ENCODE data around the gene LCP2.

LCP2 gene

GRCh38 chr5:170228762-170229435 is 68.7 kb downstream of the LCP2 start:
- Histone ChIP-seq H2AFZ (ENCODE audit: low read length, unreplicated experiment) (no peak overlapping the region), H3K27me3 (ENCODE audit: insufficient read depth, low read length) (no peaks in the 10 kb centered on the region), H3K36me3 (ENCODE audit: insufficient read depth, low read length) (no peaks in the 10 kb centered on the region), H3K27ac (ENCODE audit: low read depth, low read length) (no peak overlapping the region), H3K4me1 (ENCODE audit: control insufficient read depth, insufficient read depth, low read length, unreplicated experiment) (no peaks in the 10 kb centered on the region), H3K4me3 (ENCODE audit: low read depth, low read length) (no peak overlapping the region), H3K79me2 (ENCODE audit: control insufficient read depth, insufficient read depth, low read length, unreplicated experiment) (no peaks in the 10 kb centered on the region)

- no peaks in the 10 kb centered on the region for H3K36me3 ChIP-seq (ENCODE audit: insufficient read depth, low read length)
- H3K4me3 ChIP-seq (ENCODE audit: low read depth, low read length) = no peak overlapping the region
- H3K27ac ChIP-seq (ENCODE audit: low read depth, low read length) = no peak overlapping the region
- H3K27me3 ChIP-seq (ENCODE audit: insufficient read depth, low read length) = no peaks in the 10 kb centered on the region
- no peaks in the 10 kb centered on the region for H3K79me2 ChIP-seq (ENCODE audit: control insufficient read depth, insufficient read depth, low read length, unreplicated experiment)
- H3K4me1 ChIP-seq (ENCODE audit: control insufficient read depth, insufficient read depth, low read length, unreplicated experiment) = no peaks in the 10 kb centered on the region
- no peak overlapping the region for H2AFZ ChIP-seq (ENCODE audit: low read length, unreplicated experiment)
These were observed 70.9 kb downstream of the LCP2 start for GRCh38 chr5:170226661-170227060.

- Histone ChIP-seq H3K4me1 (ENCODE audit: control insufficient read depth, insufficient read depth, low read length, unreplicated experiment) (peaks cover 1% of the 10 kb centered on the region), H3K79me2 (ENCODE audit: control insufficient read depth, insufficient read depth, low read length, unreplicated experiment) (no peaks in the 10 kb centered on the region), H3K4me3 (ENCODE audit: low read depth, low read length) (no peak overlapping the region), H3K27ac (ENCODE audit: low read depth, low read length) (no peak overlapping the region), H3K27me3 (ENCODE audit: insufficient read depth, low read length) (no peaks in the 10 kb centered on the region), H2AFZ (ENCODE audit: low read length, unreplicated experiment) (no peak overlapping the region), H3K36me3 (ENCODE audit: insufficient read depth, low read length) (no peaks in the 10 kb centered on the region)
These were observed 71.4 kb downstream of the LCP2 start for GRCh38 chr5:170226129-170226615.

- no peaks in the 10 kb centered on the region for H3K79me2 ChIP-seq (ENCODE audit: control insufficient read depth, insufficient read depth, low read length, unreplicated experiment)
- H3K4me1 ChIP-seq (ENCODE audit: control insufficient read depth, insufficient read depth, low read length, unreplicated experiment) = peaks cover 6% of the 10 kb centered on the region
- H2AFZ ChIP-seq (ENCODE audit: low read length, unreplicated experiment) = no peak overlapping the region
- H3K36me3 ChIP-seq (ENCODE audit: insufficient read depth, low read length) = no peaks in the 10 kb centered on the region
- no peak overlapping the region for H3K27ac ChIP-seq (ENCODE audit: low read depth, low read length)
- no peak overlapping the region for H3K4me3 ChIP-seq (ENCODE audit: low read depth, low read length)
- H3K27me3 ChIP-seq (ENCODE audit: insufficient read depth, low read length) = no peaks in the 10 kb centered on the region
These were observed 72.0 kb downstream of the LCP2 start for GRCh38 chr5:170225326-170226128.

- H3K36me3 ChIP-seq (ENCODE audit: insufficient read depth, low read length) = no peaks in the 10 kb centered on the region
- H2AFZ ChIP-seq (ENCODE audit: low read length, unreplicated experiment) = no peak overlapping the region
- no peak overlapping the region for H3K27ac ChIP-seq (ENCODE audit: low read depth, low read length)
- H3K79me2 ChIP-seq (ENCODE audit: control insufficient read depth, insufficient read depth, low read length, unreplicated experiment) = no peaks in the 10 kb centered on the region
- H3K4me1 ChIP-seq (ENCODE audit: control insufficient read depth, insufficient read depth, low read length, unreplicated experiment) = peaks cover 21% of the 10 kb centered on the region
- no peaks in the 10 kb centered on the region for H3K27me3 ChIP-seq (ENCODE audit: insufficient read depth, low read length)
- no peak overlapping the region for H3K4me3 ChIP-seq (ENCODE audit: low read depth, low read length)
These were observed 73.7 kb downstream of the LCP2 start for GRCh38 chr5:170223906-170224305.

GRCh38 chr5:170223360-170223759 is 74.2 kb downstream of the LCP2 start:
- no peak overlapping the region for H3K27ac ChIP-seq (ENCODE audit: low read depth, low read length)
- no peak overlapping the region for H3K4me3 ChIP-seq (ENCODE audit: low read depth, low read length)
- no peak overlapping the region for H2AFZ ChIP-seq (ENCODE audit: low read length, unreplicated experiment)

GRCh38 chr5:170221327-170221741 is 76.2 kb downstream of the LCP2 start:
- peaks cover 25% of the 10 kb centered on the region for H3K4me1 ChIP-seq (ENCODE audit: control insufficient read depth, insufficient read depth, low read length, unreplicated experiment)
- H3K27ac ChIP-seq (ENCODE audit: low read depth, low read length) = no peak overlapping the region
- no peaks in the 10 kb centered on the region for H3K27me3 ChIP-seq (ENCODE audit: insufficient read depth, low read length)
- H3K79me2 ChIP-seq (ENCODE audit: control insufficient read depth, insufficient read depth, low read length, unreplicated experiment) = no peaks in the 10 kb centered on the region
- no peaks in the 10 kb centered on the region for H3K36me3 ChIP-seq (ENCODE audit: insufficient read depth, low read length)
- H2AFZ ChIP-seq (ENCODE audit: low read length, unreplicated experiment) = no peak overlapping the region
- H3K4me3 ChIP-seq (ENCODE audit: low read depth, low read length) = no peak overlapping the region

More at GRCh38 chr5:170223360-170223759, 74.2 kb downstream of the LCP2 start:
- peaks cover 25% of the 10 kb centered on the region for H3K4me1 ChIP-seq (ENCODE audit: control insufficient read depth, insufficient read depth, low read length, unreplicated experiment)
- no peaks in the 10 kb centered on the region for H3K79me2 ChIP-seq (ENCODE audit: control insufficient read depth, insufficient read depth, low read length, unreplicated experiment)
- no peaks in the 10 kb centered on the region for H3K27me3 ChIP-seq (ENCODE audit: insufficient read depth, low read length)
- no peaks in the 10 kb centered on the region for H3K36me3 ChIP-seq (ENCODE audit: insufficient read depth, low read length)

- Histone ChIP-seq H2AFZ (ENCODE audit: low read length, unreplicated experiment) (no peak overlapping the region), H3K27ac (ENCODE audit: low read depth, low read length) (peak overlapping the region; percentile 57; the same call in 1 of the 2 replicates), H3K27me3 (ENCODE audit: insufficient read depth, low read length) (no peaks in the 10 kb centered on the region)
These were observed 77.4 kb downstream of the LCP2 start for GRCh38 chr5:170220191-170220590.

GRCh38 chr5:170219615-170220014 is 78.0 kb downstream of the LCP2 start:
- peak overlapping the region; percentile 33 for H2AFZ ChIP-seq (ENCODE audit: low read length, unreplicated experiment)
- H3K27ac ChIP-seq (ENCODE audit: low read depth, low read length) = peak overlapping the region; percentile 57
- no peaks in the 10 kb centered on the region for H3K79me2 ChIP-seq (ENCODE audit: control insufficient read depth, insufficient read depth, low read length, unreplicated experiment)
- H3K4me3 ChIP-seq (ENCODE audit: low read depth, low read length) = no peak overlapping the region
- H3K36me3 ChIP-seq (ENCODE audit: insufficient read depth, low read length) = no peaks in the 10 kb centered on the region
- H3K27me3 ChIP-seq (ENCODE audit: insufficient read depth, low read length) = no peaks in the 10 kb centered on the region
- peaks cover 25% of the 10 kb centered on the region for H3K4me1 ChIP-seq (ENCODE audit: control insufficient read depth, insufficient read depth, low read length, unreplicated experiment)

More at GRCh38 chr5:170220191-170220590, 77.4 kb downstream of the LCP2 start:
- Histone ChIP-seq H3K4me1 (ENCODE audit: control insufficient read depth, insufficient read depth, low read length, unreplicated experiment) (peaks cover 25% of the 10 kb centered on the region), H3K79me2 (ENCODE audit: control insufficient read depth, insufficient read depth, low read length, unreplicated experiment) (no peaks in the 10 kb centered on the region), H3K4me3 (ENCODE audit: low read depth, low read length) (no peak overlapping the region), H3K36me3 (ENCODE audit: insufficient read depth, low read length) (no peaks in the 10 kb centered on the region)

- Histone ChIP-seq H3K79me2 (ENCODE audit: control insufficient read depth, insufficient read depth, low read length, unreplicated experiment) (no peaks in the 10 kb centered on the region), H3K27me3 (ENCODE audit: insufficient read depth, low read length) (no peaks in the 10 kb centered on the region), H3K4me3 (ENCODE audit: low read depth, low read length) (no peak overlapping the region), H3K4me1 (ENCODE audit: control insufficient read depth, insufficient read depth, low read length, unreplicated experiment) (peaks cover 25% of the 10 kb centered on the region), H3K27ac (ENCODE audit: low read depth, low read length) (peak overlapping the region; percentile 57; the same call in 1 of the 2 replicates), H3K36me3 (ENCODE audit: insufficient read depth, low read length) (no peaks in the 10 kb centered on the region), H2AFZ (ENCODE audit: low read length, unreplicated experiment) (no peak overlapping the region)
These were observed 78.9 kb downstream of the LCP2 start for GRCh38 chr5:170218726-170219125.

Data from ACC112 (cell line).